M059J (cell line): ENCODE results near the gene APC2. TPM values are rescaled to one million over a fixed set of nuclear protein-coding genes. Genes with fewer than 3 reads are reported as not detected.
"Not testable (repeated sequence)": the region's sequence is repeated elsewhere in the genome, so short reads cannot be mapped to it uniquely, and the experiment has no call there.

Experiments
- DNase-seq: peaks from one replicate; pipeline ENCODE4 v3.0.0-alpha.2; 2012; ENCODE audit warnings: low read depth
- total RNA-seq: library from RNA; depleted of rRNA; stranded (reverse); fragments of >200 nt; shearing (Covaris generic); gene quantifications from 2 replicates; pipeline ENCODE4 v1.2.3, GENCODE V29; 2014

APC2 gene
- total RNA-seq, 1 experiment from 2014 or later, result 0.49 TPM

DNA sequence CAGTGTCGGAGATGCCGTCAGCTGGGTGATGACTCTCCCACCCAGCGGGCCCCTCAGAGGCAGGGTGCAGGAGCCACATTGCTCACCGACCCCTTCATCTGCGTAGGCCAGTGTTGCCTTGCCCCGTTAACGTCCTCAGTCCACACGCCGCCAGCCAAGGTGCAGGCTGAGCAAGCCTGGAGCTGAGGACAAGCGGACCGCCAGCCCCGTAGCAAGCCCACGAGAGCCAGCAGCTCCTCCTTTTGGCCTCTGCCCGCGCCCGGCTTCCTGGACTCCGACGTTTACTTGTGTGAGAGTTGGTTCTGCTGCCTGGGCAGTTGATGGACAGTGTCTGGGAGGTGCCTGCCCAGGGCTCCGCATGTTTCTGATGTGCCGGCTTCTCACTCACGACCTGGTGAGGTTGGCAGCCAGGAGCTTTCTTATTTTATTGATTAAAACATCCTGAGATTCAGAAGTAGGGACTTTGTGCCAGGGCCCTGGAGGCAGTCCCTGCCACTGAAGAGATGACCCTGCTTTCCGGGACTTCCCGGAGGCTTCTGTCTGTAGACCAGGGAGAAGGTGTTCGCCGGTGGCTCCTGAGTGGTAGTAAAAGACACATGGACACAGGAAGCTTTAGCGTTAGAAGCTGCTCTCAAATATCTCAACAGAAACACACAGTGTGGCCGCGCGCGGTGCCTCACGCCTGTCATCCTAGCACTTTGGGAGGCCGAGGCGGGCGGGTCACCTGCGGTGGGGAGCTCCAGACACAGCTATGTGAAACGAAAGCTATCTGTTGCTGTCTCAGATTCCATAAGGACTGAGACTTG lies 36.7 kb upstream of the APC2 start:
- no peak for DNase-seq

DNA sequence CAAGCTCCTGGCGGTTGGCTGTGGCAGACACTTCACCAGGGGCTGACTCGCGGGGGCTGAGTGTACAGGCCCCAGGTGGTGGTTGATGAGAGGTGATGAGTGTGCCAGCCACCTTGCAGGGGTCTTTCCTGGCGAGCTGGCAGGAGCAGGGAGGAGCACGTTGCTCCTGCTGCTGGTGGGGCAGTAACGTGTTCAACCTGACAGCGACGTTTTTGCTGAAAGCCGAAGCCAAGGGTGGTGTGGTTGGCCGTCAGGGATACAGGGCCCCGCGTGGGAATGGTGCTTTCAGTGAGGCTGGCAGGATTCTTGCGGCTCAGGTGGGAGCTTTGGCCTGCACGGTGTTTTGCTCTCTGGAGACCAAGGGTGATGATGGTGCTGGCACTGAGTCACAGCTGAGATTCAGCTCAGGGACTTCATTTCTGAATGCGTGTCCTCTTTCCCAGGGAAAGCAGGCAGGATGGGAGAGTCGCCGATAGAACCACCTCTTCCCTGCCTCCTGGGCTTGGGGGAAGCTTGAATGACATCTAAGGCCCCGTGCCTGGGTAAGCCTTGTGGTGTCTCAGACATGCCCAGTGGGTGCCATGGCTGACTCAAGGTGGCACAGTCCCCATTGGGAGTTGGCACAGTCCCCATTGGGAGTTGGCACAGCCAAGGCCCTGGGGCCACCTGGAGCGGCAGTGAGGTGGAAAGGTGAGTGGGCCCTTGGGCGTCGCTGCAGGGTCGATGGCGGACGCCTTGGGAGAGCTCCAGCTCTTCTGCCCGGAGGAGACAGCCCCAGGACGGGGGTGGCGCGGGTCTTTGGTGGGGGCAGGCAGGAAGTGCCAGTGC lies 33.7 kb upstream of the APC2 start:
- no peak for DNase-seq

DNA sequence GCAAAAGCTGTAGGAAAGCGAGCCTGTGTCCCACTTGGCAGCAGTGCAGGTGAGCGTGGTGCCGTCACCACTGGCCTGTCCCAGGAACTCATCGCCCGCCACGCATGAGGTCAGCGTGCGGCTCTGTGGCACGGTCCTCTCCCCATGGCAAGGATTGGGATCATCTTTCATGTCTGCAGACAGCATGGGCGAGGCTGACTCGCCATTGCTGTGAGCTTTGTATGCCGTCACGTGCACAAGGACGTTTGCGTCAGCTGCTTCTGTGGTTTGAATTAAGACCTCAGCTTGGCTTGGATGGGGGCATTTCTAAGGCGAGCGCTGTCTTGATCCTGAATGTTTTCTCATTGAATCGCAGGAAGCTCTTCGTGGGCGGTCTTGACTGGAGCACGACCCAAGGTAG lies 32.8 kb upstream of the APC2 start:
- no peak for DNase-seq

DNA sequence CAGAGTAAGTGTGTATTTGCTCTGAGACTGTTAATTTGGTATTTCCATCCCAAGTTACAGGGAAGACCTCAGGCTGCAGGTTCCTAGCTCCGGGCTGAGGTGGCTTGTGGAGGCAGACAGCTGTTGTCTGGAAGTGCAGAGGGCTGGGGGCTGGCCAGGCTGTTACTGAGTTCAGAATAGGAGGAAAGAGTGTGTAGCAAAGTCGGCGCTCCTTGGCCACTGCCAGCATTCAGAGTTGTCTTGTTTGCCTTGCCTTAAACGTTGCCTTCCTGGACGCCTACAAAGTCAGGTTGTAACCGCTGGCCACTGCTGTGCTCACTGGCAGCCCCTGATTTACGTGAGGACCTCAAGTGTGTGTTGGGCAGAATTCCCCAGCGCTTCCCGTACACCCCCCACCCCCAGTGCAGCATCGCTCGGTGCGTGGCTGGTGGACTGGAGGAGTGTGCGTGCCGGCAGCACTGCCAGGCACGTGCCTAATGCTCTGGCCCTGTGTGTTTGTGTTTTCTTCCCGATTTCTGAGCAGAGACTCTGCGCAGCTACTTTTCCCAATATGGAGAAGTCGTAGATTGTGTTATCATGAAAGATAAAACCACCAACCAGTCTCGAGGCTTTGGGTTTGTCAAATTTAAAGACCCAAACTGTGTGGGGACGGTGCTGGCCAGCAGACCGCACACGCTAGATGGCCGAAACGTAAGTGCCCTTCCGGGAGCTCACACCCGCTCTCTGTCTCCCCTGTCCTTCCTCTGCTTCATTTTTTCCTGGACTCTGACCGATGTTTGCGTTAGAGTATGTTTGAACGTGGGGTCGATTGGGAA lies 32.0 kb upstream of the APC2 start:
- no peak for DNase-seq

DNA sequence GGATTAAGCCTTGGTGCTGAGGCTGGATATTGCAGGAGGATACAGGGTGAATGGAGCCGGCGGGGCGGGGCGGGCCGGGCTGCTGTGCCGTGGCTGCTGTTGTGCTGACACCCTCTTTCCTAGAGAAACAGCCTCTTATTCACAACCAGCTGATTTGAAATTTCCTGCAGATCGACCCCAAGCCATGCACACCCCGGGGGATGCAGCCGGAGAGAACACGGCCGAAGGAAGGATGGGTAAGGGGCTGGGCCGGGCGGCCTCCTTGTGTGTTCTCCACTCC lies 31.5 kb upstream of the APC2 start:
- DNase-seq, result no peak

GRCh38 chr19:1418951-1419738 lies 30.8 kb upstream of the APC2 start:
- DNase-seq, result no peak

GRCh38 chr19:1420085-1420484 lies 29.8 kb upstream of the APC2 start:
- DNase-seq, result not testable (repeated sequence)

DNA sequence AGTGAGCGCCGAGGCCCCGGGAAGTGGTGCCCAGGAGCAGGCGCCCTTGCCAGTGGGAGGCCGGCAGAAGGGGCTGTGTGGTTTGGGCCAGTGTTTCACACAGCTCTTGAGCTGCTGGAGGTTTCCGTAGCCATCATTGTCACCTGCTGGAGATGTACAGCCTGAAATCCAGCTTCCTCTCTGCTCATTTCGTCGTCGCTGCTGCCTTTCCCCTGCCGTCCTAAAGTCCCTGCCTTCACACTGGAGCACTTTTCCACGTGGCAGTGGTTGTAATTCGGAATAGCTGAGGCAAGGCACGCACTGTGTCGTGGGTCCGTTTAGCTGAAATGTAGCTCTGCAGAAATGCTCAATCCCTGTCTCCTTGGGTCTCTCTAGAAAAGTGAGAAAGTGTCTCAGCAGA lies 29.3 kb upstream of the APC2 start:
- no peak for DNase-seq

GRCh38 chr19:1421218-1421957 lies 28.5 kb upstream of the APC2 start:
- DNase-seq, result no peak

DNA sequence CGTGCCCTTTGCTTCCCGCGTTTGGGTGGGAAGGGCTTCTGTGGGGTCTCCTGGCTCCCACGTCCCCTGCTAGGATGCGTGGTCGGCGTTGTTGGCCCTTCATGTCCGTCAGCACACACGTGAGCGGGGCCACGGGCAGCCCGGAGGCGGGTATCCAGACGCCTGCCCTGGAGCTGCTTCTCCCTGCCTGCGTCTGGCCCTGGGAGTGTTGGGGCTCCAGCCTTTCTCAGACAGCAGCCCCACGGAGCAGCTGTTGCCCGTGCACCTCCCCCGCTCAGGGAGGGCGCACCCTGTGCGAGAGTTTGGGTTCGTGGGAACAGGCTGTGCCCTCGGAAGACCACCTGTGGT lies 28.0 kb upstream of the APC2 start:
- no peak for DNase-seq

- no peak for DNase-seq
Measured at GRCh38 chr19:1422360-1422759, 27.6 kb upstream of the APC2 start.

- DNase-seq, result no peak
Measured at GRCh38 chr19:1422943-1423342, 27.0 kb upstream of the APC2 start.

- DNase-seq, result no peak
Measured at GRCh38 chr19:1423436-1424191, 26.3 kb upstream of the APC2 start.

DNA sequence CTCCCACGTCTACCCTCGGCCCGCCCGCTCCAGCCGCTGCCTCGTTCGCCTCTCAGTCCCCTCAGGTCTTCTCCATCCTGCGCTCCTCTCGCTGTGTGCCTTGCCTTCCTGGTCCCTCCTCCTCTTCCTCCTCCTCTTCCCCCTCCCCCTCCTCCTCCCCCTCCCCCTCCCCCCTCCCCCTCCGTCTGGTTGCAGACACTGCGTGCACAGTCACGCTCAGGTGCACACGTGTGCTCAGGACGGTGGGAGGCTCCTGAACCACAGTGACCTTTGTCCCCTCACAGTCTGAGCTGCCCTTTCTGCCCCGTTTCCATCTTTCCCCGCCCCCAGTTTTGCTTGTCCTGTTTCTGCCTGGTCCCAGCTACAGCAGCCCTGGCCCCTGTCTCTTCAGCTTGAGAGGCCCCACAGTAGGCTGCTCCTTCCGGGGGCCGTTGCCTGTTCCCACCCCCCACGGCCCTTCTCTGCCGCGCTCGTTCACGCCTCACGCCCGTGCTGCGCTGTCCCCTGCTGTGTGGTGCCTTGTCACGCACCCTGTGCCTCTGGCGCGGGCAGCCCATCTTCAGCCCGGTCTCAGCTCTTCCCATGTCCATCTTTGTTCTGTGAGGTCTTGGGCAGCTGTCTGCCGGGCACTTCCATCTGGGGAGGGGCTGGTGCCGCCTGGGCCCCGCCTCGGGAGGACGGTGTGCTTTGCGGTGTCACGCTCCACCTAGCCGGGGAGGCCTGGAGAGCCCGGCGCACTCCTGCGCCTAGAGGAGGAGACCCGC lies 25.5 kb upstream of the APC2 start:
- DNase-seq, result no peak

DNA sequence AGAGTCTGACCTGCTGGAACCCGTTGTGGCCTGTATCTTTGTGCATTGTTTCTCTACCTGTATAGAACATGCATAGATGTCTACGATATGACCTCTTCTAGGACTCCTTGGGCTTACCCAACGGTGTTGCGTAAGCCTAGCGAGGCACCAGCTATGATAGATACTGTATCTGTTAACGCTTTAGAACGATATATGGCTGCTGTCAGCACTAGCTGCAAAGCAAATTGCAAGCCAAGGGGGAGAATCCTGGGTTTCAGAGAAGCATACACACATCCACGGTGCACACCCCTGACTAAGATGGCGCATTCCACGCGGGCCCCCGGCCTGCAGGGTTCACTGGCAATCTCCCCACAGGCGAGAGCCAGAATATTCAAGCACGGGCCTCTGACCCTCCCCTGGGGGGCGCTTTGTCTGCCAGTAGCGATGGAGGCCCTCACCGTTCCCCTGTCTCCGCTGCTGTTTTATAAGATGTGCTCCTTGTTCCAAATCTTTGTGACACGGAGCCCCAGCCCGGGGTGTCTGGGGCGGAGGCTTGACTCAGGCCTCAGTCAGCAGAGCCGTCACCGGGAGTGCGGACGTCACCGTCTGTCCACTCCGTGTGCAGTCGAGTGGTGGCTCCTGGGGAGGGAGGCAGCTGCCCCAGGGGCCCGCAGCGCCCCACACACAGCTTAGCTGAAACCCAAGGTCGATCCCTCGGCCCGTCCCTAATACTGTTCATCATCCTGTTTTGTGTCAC lies 24.7 kb upstream of the APC2 start:
- DNase-seq, result no peak

GRCh38 chr19:1425902-1426301 lies 24.0 kb upstream of the APC2 start:
- DNase-seq, result no peak

- no peak for DNase-seq
Measured at GRCh38 chr19:1426736-1427135, 23.2 kb upstream of the APC2 start.

- DNase-seq, result no peak
Measured at GRCh38 chr19:1427221-1427920, 22.6 kb upstream of the APC2 start.
